ENCODE results near the gene GNA12.

GRCh38 chr7:2785071-2785500 is 59.0 kb downstream of the GNA12 start:
- TF ChIP-seq GATA2 (IDR thresholded peaks at IDR 0.05; ENCODE audit: low read depth, low read length) (no peak), GATA3 (IDR thresholded peaks at IDR 0.05; ENCODE audit: low read depth, low read length) (no peak)

Data from SH-SY5Y (cell line).